ENCODE results near the gene PITPNM3.

Gene PITPNM3

DNA sequence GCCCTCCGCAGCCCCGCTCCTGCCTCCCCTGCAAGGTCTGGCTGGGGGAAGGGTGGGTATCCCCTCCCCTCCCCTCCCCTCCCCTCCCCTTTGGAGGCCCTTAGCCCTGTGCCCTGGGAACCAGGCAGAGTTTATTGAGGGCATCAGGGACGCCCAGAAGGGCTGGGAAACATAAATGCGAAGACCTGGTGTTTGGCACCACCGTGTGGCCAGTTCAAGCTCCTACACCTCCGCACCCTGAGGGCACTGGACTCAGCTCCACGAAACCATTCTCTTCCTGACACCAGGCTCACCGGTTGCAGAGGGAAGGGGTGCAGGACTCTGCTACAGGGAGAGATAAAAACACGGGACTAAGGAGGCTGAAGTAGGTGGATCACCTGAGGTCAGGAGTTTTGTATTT is 120.4 kb downstream of the PITPNM3 start:
- DNase-seq: peak; percentile 74

DNA sequence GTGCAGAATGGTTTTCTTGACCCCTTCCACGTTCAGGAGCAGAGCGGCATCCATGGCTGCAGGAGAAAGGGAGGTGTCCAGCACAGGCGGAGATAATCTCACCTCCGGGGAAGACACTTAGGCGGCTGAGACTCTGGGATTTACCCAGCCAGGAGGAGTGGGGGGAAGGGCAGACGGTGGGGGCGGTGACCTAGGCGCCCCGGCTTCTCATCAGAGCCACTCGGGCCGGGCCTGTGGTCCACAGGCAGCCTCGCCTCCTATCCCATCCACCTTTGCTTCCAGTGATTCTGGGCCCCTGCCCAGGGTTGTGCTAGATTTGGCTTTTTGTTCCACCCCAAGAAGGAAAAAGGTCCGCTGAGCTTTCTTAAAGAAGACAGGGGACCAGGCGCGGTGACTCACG is 121.3 kb downstream of the PITPNM3 start, which contains the start of gene AIPL1:
AIPL1 (minus strand) TSS at position 71 of the 400 bp plus-strand sequence; CDS start at position 54, 17 bp downstream.
- no peak for DNase-seq

DNA sequence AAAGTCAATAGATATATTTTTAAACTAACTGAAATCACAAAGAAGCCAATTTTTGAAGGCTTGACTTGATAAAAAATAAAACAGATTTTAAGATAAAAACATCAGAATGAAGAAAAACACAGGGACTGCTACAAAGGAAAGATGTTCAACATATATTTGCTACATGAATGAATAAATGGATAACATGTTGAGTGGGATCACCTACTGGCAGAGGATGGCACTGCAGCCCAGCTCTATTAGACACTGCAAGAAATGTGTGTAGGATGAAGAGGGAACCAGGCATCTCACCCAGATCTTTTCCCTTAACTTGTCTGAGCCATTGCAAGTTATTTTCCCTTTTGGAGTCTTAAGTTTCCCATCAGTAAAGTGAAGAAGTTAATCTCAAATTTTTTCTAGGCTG is 125.6 kb downstream of the PITPNM3 start:
- DNase-seq: no peak

DNA sequence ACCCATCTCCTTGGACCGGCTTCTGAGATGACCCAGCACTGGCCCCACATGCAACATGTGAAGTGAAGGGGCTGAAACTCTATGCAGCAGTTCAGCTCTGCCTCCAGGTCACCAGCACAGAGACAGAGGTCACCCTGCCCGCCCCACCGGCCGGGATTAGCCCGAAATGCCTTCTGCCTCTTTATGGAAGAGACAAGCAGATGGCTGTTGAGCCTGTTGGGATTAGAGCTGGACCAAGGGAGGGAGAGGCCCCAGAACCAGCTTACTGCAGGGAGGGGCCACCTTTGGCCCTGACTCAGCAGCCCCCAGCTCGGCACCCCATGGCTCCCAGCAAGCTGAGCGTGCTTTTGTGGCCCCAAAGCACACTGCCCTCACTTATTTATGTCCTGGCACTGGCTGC is 127.1 kb downstream of the PITPNM3 start:
- no peak for DNase-seq

DNA sequence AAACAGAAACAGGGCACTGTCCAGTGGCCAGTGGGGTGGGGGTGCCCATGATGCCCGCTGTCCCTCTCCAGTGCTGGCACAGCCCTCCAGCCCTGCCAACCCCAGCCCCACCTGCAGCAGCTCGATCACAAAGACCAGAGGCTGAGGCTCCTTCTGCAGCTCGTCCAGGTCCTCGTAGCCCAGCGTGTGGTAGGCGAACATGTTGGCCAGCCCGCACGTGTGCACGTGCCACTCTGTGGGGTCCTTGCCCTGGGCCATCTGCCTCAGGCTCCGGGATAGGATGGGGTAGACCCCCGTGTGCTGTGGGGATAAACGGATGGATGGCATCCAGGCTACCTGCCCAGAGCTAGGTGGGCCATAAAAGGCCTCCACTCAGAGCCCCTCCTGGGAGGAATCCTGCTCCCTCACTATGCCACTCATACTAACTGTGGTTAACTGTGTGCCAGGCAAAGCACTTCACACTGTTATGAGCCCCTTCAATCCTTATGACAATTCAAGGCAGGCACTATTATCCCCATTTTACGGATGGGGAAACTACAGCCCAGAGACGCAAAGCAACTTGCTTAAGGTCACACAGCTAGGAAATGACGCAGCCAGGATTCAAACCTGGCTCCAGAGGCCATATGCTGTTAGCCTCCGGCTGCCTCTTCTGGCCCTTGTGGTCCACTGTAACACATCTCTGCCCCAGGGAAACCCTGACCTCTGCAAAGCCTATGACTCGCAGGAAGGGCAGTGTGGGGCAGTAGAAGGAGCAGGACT is 128.0 kb downstream of the PITPNM3 start:
- no peak for DNase-seq

DNA sequence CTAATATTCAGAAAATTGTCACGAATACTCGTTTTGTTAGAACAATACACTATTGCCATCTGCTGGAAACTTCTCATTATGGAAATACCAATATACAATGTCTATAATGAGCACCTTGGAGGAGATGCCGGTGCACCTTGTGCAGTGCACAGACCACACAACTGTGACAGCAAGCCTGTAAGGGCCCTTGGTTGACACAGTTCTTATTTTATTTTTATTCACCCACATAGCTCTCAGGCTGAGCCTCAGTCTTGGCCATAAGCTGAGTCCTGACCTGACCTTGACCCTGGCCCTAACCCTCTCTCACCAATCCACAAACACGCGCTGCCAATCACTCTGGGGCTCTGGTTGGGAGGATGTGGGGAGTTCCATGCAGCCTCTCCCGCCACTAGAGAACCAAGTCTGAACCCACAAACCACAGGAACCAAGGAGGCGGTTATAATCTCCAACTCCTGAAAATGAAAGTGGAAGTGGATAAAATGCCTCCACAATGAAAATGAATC is 129.0 kb downstream of the PITPNM3 start:
- DNase-seq: no peak

DNA sequence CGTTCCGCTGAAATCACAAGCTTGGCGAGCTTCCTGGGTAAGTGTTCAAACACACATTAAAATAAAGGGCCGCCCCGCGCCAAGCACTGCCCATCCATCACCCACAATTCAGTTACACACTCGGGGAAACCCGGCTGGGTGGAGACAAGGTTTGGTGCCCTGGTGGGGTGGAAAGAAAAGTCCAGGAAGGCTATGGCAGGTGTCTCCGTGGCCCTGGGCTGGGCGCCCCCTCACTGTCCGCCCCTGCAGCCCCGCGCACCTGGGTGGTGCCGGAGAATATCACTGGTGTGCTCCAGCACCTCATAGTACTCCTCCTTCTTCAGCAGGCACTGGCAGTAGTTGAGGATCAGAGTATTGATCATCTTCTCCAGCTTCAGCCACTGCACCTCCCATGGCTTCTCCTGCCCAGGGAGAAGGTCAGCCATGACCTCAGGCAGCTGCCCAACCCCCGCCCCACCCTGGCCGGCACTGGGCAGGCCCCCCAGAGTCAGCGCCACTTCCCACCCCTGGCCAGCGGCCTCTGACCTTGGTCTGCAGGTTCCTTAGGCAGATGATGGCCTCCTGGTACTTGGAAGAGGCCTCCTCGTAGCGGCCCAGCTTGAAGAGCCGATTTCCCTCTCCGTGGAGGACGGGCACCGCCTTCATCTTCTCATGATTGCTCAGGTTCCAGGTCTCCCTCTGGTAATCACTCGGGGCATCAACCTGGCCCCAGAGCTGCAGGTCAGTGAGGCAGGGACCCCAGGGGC is 129.8 kb downstream of the PITPNM3 start:
- no peak for DNase-seq

DNA sequence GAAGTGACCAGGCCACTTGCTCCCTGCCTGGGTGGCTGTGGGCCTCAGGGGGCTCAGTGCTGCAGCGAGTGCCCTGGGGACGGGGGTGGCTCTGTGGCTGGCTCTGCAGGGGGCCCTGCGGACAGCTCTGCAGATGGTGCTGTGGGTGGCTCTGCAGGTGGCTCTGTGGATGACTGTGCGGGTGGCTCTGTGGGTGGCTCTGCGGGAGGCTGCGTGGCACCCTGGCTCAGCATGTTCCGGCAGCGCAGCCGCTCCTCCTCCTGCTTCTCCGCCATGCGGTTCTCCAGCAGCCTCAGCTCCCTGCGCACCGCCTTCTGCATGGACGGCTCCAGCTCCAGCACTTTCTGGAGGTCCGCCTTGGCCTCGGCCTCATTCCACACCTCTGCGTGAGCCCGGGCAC is 130.9 kb downstream of the PITPNM3 start:
- no peak for DNase-seq

DNA sequence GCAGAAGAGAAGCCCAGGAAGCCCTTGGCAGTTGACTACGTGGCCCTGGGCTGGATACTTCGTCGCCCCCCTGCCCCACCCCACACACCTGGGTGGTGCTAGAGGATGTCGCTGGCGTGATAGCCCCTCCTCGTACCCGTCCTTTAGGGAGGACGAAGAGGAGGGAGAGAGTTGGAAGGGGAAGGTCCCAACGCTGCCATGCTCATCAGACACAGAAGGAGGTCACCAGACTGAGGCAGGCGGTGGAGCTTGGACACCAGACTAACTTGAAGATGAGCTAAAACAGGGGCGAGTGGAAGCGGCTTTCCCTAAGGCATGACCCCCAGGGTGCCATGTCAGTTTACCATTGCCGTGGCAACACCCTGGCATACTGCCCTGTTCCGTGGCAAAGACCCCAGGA is 132.4 kb downstream of the PITPNM3 start:
- no peak for DNase-seq

DNA sequence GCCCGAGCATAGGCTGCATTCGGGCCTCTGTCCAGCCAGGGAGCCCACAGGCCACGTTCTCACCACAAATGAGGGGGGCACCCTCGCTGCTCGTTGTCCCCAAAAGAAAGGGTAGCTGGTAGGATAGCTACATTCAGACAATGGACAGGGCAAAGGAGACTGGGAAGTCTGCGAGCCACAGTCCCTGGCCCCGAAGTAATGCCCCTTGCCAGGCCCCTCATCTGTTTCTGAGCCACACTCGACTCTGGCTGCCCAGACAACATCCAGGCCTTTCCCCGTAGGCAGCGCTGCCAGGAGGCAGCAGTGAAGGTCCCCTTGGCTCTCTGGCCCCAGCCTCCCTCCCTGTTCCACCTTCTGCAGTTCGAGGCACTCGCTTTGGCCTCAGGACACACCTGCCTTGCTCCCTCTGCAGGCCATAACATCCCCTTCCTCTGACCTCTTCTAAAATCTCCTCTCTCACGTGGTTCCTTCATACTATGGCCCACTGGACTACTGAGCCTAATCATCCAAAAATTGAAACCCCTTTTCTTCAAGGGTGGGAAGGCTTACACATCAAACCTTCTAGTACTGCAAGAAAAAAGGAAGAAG is 133.6 kb downstream of the PITPNM3 start:
- DNase-seq: no peak

DNA sequence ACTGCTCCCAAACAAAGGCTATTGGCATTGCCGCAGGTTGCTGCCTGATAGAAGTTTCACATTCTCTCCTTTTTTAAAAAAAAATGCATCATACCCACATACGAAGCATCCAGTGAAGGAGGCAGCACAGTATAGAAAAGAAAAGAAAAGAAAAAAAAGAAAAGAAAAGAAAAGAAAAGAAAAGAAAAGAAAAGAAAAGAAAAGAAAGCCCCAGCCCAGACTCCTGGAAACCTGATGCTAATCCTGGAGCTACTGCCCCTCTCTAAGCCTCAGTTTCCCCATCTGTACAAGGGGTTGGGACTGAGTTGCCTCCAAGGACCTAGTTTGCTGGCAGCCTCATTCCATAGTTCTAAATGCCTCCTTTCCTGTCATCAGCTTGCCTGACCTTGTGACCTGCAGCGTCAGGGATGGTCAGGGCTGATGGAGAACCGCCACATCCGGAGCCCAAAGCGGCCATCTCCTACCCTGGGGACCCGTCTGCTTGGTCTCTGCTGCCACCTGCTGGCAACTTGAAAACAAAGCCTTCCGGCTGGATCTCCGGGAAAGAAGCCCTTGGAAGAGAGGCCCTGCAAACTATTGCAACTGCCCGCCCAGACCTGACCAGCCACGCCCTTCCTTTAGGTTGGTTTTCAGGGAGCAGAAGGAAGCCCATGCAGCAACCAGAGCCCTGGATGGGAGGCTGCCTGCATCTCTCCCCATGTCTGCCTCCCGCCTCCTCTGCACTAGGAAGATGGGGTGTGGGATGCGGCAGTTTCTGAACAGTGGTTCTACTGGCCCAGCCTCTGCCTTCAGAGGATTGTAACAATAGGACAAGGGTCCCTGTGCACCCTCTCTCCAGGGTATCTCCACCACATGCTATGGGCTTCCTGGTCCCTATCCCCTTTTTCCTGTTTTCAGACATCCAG is 134.4 kb downstream of the PITPNM3 start:
- peak; percentile 59 for DNase-seq

DNA sequence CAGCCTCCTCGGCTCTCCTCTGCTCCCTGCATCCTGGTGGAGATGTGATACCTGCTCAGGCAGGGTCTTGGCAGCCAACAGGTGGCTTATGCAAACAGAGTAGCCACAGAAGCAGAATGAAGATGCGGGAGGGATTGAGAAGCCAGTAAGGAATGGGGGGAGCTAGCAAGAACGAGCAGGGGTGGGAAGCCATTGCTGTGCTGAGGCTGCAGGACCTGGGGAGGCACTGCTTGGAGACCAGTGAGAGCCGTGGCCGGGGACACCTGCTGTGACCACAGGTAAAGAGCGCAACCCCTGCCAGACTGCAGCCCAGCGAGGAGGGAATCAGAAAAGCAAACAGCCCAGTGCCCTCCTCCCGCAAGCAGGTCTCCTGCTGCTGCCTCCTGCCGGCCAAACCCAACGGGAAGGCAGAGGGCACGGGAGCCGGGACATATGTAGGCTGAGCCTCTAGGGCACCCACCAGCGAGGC is 136.1 kb downstream of the PITPNM3 start:
- no peak for DNase-seq

DNA sequence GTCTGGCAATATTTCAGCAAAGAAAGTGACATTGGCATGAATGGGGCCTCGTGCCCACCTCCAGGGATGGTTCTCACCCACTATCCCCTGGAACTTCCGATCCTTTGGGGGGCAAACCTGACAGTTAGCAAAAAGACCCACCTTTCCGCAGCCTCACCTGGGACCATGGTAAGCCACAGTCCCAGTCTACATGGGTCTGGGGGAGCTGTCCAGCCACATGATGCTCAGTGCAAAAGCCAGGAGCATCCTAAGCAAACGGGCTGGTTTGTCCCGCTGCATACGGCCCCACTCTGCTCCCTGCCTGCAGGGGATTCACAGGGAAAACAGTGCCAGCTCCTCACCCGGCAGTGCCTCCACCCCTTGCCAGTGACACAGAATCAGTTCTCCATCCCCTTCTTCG is 140.7 kb downstream of the PITPNM3 start:
- no peak for DNase-seq

DNA sequence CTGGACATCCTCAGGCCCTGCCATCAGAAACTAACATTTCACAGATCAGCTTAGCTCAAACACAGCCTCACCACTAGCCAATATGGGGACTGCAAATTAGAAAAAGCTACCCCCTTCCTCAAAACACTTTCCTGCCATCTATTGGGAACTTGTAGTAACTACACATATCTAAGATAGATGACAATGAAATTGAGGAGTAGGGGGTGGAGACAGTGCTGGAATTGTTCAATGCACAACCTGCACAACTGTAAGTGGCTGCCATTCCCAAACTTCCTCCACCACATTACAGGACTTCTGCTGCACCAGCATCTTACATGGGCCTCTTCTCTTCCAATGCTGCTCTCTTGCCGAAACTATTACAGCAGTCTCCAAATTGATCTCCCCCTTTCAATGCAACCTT is 143.3 kb downstream of the PITPNM3 start:
- peak; percentile 75 for DNase-seq

DNA sequence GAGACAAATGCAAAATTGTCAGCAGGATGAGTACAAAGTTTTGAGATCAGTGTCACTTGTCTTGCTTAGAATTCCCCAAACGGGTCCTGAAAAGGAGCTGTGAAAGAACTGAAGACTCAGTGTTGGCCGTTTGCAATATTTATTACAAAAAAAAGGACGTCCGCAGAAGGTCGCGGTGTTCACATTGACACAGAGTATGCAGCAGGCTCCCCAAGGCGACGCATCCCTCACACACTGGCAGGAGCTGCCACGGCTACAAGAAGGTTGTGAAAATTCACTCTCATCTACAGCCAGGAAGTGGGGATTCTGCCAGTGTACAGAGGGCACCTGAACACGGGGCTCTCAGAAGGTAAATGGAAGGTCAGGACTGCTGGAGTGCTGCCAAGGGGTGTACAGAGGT is 147.6 kb downstream of the PITPNM3 start:
- DNase-seq: no peak

DNA sequence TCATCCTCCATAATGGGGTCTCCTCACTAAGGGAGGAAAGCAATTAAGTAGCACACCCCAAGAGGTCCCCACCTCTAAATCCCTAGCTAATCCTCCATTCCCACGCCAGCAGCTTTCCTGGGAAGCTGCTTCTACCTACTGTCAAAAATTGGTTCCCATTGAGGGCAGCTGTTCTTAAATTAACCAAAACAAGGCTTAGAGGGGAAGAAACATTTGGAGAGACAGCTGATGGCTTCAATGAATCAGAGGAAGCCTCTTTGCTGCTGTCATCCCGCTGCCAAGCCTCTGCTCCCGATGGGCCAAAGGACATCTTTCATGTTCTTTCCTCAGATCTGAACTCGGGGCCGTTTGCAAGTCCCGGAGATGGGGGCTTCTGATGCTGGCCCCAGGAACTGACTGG is 148.1 kb downstream of the PITPNM3 start:
- DNase-seq: no peak

DNA sequence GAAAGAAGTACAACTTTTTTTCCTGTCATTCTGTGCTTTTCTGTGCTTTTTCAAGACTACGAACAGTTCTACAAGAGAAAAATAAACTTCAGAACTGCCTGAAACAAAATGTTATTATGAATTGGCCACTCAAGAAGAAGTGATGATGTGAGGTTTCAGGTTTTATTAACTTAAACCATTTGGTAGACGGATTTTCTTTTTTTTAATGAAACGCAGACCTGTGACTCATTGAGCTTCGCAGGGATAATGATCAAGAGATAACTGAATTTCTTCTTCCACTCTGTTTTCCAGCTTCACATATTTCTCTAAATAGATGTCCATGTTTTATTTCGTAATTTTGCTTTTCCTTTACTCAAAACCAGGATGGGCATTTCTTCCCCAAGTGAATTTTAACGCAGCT is 154.1 kb downstream of the PITPNM3 start:
- no peak for DNase-seq
